SK-N-SH (cell line): ENCODE results near the gene KRTAP10-2. TPM values are rescaled to one million over a fixed set of nuclear protein-coding genes. Genes with fewer than 3 reads are reported as not detected.

Experiments used
- CTCF ChIA-PET: fragments of 300-600, 350-600 bp; formaldehyde crosslinking; extraction: SDS; loops from one replicate; lab custom pipeline; 2021; lab: Yijun Ruan, JAX
- POLR2A ChIA-PET: fragments of 350-600 bp; sonication (Branson Sonifier 250); formaldehyde crosslinking; extraction: SDS; loops from one replicate; lab custom pipeline; 2020; ENCODE audit warnings: antibody characterized with exemption, inconsistent platforms; lab: Yijun Ruan, JAX
- DNase-seq: peaks from one replicate; pipeline ENCODE4 v3.0.0; 2012
- H2AFZ ChIP-seq: fragments of 200-600 bp; sonication (generic); 2 replicates; pipeline ENCODE4 v1.8.1; 2016; ENCODE audit warnings: antibody characterized with exemption, mild to moderate bottlenecking, low read depth
- H3F3A ChIP-seq: fragments of 200-600 bp; sonication (generic); replicated peaks from 2 replicates; pipeline ENCODE3; 2016; ENCODE audit warnings: antibody characterized with exemption, mild to moderate bottlenecking; ENCODE audit not compliant: insufficient read depth
- H3K27ac ChIP-seq, 2 experiments: fragments of 200-500 bp in 1 of 2; fragments of 200-600 bp in 1 of 2; sonication (Bioruptor generic) in 1 of 2; sonication (generic), shearing (Covaris generic) in 1 of 2; 2 replicates each; pipeline versions ENCODE4 v1.5.1 to v1.6.1; 2014 to 2016; ENCODE audit warnings: low read depth in 2 of 2, inconsistent platforms in 1 of 2, low read length in 1 of 2, mild to moderate bottlenecking in 1 of 2, mixed read lengths in 1 of 2
- H3K27me3 ChIP-seq: fragments of 200-600 bp; sonication (generic), shearing (Covaris generic); 2 replicates; pipeline ENCODE4 v1.6.1; 2016; ENCODE audit warnings: mixed run types; ENCODE audit not compliant: insufficient read depth
- H3K36me3 ChIP-seq, 2 experiments: fragments of 200-500 bp in 1 of 2; fragments of 200-600 bp in 1 of 2; sonication (Bioruptor generic) in 1 of 2; sonication (generic) in 1 of 2; replicated peaks in 1 of 2; 2 replicates each; pipeline versions ENCODE3 to v1.5.1; 2014 to 2016; ENCODE audit warnings: low read length in 1 of 2, mild to moderate bottlenecking in 1 of 2; ENCODE audit not compliant: insufficient read depth in 2 of 2, control insufficient read depth in 1 of 2
- H3K4me1 ChIP-seq, 2 experiments: fragments of 200-500 bp in 1 of 2; fragments of 200-600 bp in 1 of 2; sonication (Bioruptor generic) in 1 of 2; sonication (generic), shearing (Covaris generic) in 1 of 2; 2 replicates each; pipeline versions ENCODE4 v1.5.1 to v1.6.1; 2014 to 2016; ENCODE audit warnings: low read depth in 1 of 2, low read length in 1 of 2, mixed run types in 1 of 2; ENCODE audit not compliant: insufficient read depth in 2 of 2, control insufficient read depth in 1 of 2
- H3K4me2 ChIP-seq: fragments of 200-600 bp; sonication (generic), shearing (Covaris generic); 2 replicates; pipeline ENCODE4 v1.6.1; 2017; ENCODE audit warnings: mixed run types
- H3K4me3 ChIP-seq, 2 experiments: fragments of 200-500 bp in 1 of 2; fragments of 200-600 bp in 1 of 2; sonication (Bioruptor generic) in 1 of 2; sonication (generic), shearing (Covaris generic) in 1 of 2; 2 replicates each; pipeline versions ENCODE4 v1.5.1 to v1.8.1; 2014 to 2016; ENCODE audit warnings: low read depth in 2 of 2, inconsistent platforms in 1 of 2, low read length in 1 of 2, mild to moderate bottlenecking in 1 of 2, mixed read lengths in 1 of 2, moderate library complexity in 1 of 2
- H3K79me2 ChIP-seq: fragments of 200-600 bp; sonication (generic); 2 replicates; pipeline ENCODE4 v1.8.1; 2017; ENCODE audit warnings: mild to moderate bottlenecking; ENCODE audit not compliant: insufficient read depth
- H3K9ac ChIP-seq: fragments of 200-600 bp; sonication (generic); 2 replicates; pipeline ENCODE4 v1.6.1; 2017; ENCODE audit warnings: mixed run types
- H3K9me2 ChIP-seq: fragments of 200-600 bp; sonication (generic); 2 replicates; pipeline ENCODE4 v1.6.1; 2017; ENCODE audit warnings: mixed run types
- H3K9me3 ChIP-seq: fragments of 200-600 bp; sonication (generic); 2 replicates; pipeline ENCODE4 v1.6.1; 2017; ENCODE audit warnings: mixed run types, mild to moderate bottlenecking, moderate library complexity
- H4K20me1 ChIP-seq: fragments of 200-600 bp; sonication (generic); 2 replicates; pipeline ENCODE4 v1.6.1; 2017; ENCODE audit warnings: mild to moderate bottlenecking, mixed run types; ENCODE audit not compliant: insufficient read depth
- CHD2 ChIP-seq: fragments of 150-350 bp; IDR thresholded peaks from 2 replicates; pipeline ENCODE4 v1.6.1; 2018; ENCODE audit warnings: low read length; ENCODE audit not compliant: partially characterized antibody
- CTCF ChIP-seq: fragments of 200-600 bp; sonication (generic); IDR thresholded peaks from 2 replicates; pipeline ENCODE4 v1.6.1; 2017; ENCODE audit warnings: antibody characterized with exemption, mild to moderate bottlenecking, moderate library complexity
- ELF1 ChIP-seq: IDR thresholded peaks from 2 replicates; pipeline ENCODE4 v1.4.0; 2012
- EZH2phosphoT487 ChIP-seq: fragments of 200-600 bp; sonication (generic); IDR thresholded peaks from 2 replicates; pipeline ENCODE4 v1.6.1; 2017; ENCODE audit warnings: low read depth, mixed run types, mild to moderate bottlenecking, antibody characterized with exemption, moderate library complexity, borderline replicate concordance
- FOXJ3 ChIP-seq: sonication (generic); formaldehyde crosslinking; IDR thresholded peaks from 2 replicates; pipeline ENCODE4 v1.5.1; 2020; ENCODE audit warnings: mild to moderate bottlenecking, missing genetic modification reagents
- GATA2 ChIP-seq: sonication (generic); formaldehyde crosslinking; IDR thresholded peaks from 2 replicates; pipeline ENCODE4 v1.5.0; 2020; ENCODE audit warnings: mild to moderate bottlenecking, missing genetic modification reagents
- IRF3 ChIP-seq: fragments of 150-350 bp; IDR thresholded peaks from 2 replicates; pipeline ENCODE4 v1.6.1; 2016; ENCODE audit warnings: mild to moderate bottlenecking, low read depth, low read length
- JUND ChIP-seq: IDR thresholded peaks from 2 replicates; pipeline ENCODE4 v1.4.0; 2012
- MAX ChIP-seq: IDR thresholded peaks from 2 replicates; pipeline ENCODE4 v1.4.0; 2012; ENCODE audit warnings: low read depth
- PBX3 ChIP-seq: IDR thresholded peaks from 2 replicates; pipeline ENCODE4; 2012
- RCOR1 ChIP-seq: fragments of 150-350 bp; IDR thresholded peaks from 2 replicates; pipeline ENCODE4 v1.6.1; 2017; ENCODE audit warnings: antibody characterized with exemption, low read length
- RFX5 ChIP-seq: IDR thresholded peaks from 2 replicates; pipeline ENCODE4 v1.6.1; 2012; ENCODE audit warnings: mild to moderate bottlenecking, improper control_type of control experiment, low read length
- RXRA ChIP-seq: IDR thresholded peaks from 2 replicates; pipeline ENCODE4 v1.4.0; 2012; ENCODE audit warnings: low read depth, mild to moderate bottlenecking, borderline replicate concordance
- USF2 ChIP-seq: fragments of 150-350 bp; IDR thresholded peaks from 2 replicates; pipeline ENCODE4 v1.6.1; 2017; ENCODE audit warnings: antibody characterized with exemption, low read length, low read depth, borderline replicate concordance
- YY1 ChIP-seq: IDR thresholded peaks from 2 replicates; pipeline ENCODE4 v1.4.0; 2012; ENCODE audit warnings: low read depth, mild to moderate bottlenecking
- WGBS: methylation state at CpG from one replicate; pipeline ENCODE4 v1.1.6; 2017; ENCODE audit warnings: low lambda C conversion rate; 5-methylcytosine and 5-hydroxymethylcytosine counted together
- polyA plus RNA-seq, 3 experiments: library from polyadenylated mRNA; depleted of rRNA; stranded (reverse); fragments of >200 nt; gene quantifications; 2 replicates each; pipeline ENCODE4 v1.2.3, GENCODE V29; 2012

KRTAP10-2 gene
- polyA plus RNA-seq, 1 of the 3 experiments (the other 2 are of a cell fraction) = not detected

GRCh38 chr21:44525391-44526095, 25.8 kb downstream of the KRTAP10-2 start:
- POLR2A ChIA-PET = no interaction called here
- no peak overlapping the region for H3K9ac ChIP-seq
- WGBS = 36% methylated on average over 11 of the region's 20 CpGs

GRCh38 chr21:44524414-44525371, 26.6 kb downstream of the KRTAP10-2 start:
- no peaks in the 10 kb centered on the region; a peak in 1 of 4 replicates for H3K4me1 ChIP-seq
- H2AFZ ChIP-seq = no peak overlapping the region
- H3K9me3 ChIP-seq = no peaks in the 10 kb centered on the region
- no peak overlapping the region for H3K4me3 ChIP-seq
- no peak overlapping the region for H3K4me2 ChIP-seq
- no peaks in the 10 kb centered on the region for H3K79me2 ChIP-seq
- no peaks in the 10 kb centered on the region for H4K20me1 ChIP-seq
- ChIA-PET POLR2A (no interaction called here), CTCF (no interaction called here)
- H3K27me3 ChIP-seq = no peaks in the 10 kb centered on the region
- 51% methylated on average over 2 of the region's 2 CpGs for WGBS
- no peak overlapping the region for H3K27ac ChIP-seq
- no peaks in the 10 kb centered on the region for H3K36me3 ChIP-seq
- H3F3A ChIP-seq = no peaks in the 10 kb centered on the region
- H3K9me2 ChIP-seq = no peaks in the 10 kb centered on the region
- H3K9ac ChIP-seq = no peak overlapping the region
- no peak for DNase-seq
- TF ChIP-seq IRF3 = no peak
- TF ChIP-seq MAX = no peak
- TF ChIP-seq PBX3 = no peak
- no peak for TF ChIP-seq USF2
- TF ChIP-seq CHD2 = no peak
- no peak for TF ChIP-seq RXRA
- no peak for TF ChIP-seq YY1

More at GRCh38 chr21:44525391-44526095, 25.8 kb downstream of the KRTAP10-2 start:
- DNase-seq = no peak
- no peaks in the 10 kb centered on the region for H3K9me2 ChIP-seq
- no peak overlapping the region for H3K4me2 ChIP-seq
- TF ChIP-seq GATA2 (CRISPR knock-in tag) = no peak
- no peak for TF ChIP-seq YY1
- no peak for TF ChIP-seq RCOR1
- no peak for TF ChIP-seq RFX5
- no peak for TF ChIP-seq FOXJ3
- TF ChIP-seq JUND = no peak
- no peak for TF ChIP-seq ELF1
- TF ChIP-seq EZH2phosphoT487 = no peak
- TF ChIP-seq CTCF = no peak
- no peaks in the 10 kb centered on the region; a peak in 1 of 4 replicates for H3K4me1 ChIP-seq
- no peaks in the 10 kb centered on the region for H3K36me3 ChIP-seq
- CTCF ChIA-PET = no interaction called here
- H3K27ac ChIP-seq = no peak overlapping the region
- no peaks in the 10 kb centered on the region for H3K79me2 ChIP-seq
- H2AFZ ChIP-seq = no peak overlapping the region
- H3K27me3 ChIP-seq = peaks cover 7% of the 10 kb centered on the region; the same call in 1 of the 2 replicates
- no peak overlapping the region for H3K4me3 ChIP-seq
- H4K20me1 ChIP-seq = no peaks in the 10 kb centered on the region
- H3K9me3 ChIP-seq = no peaks in the 10 kb centered on the region
- no peaks in the 10 kb centered on the region for H3F3A ChIP-seq
